ENCODE results near the gene RSPH6A. TPM values are rescaled to one million over a fixed set of nuclear protein-coding genes. Genes with fewer than 3 reads are reported as not detected.
A peak's percentile ranks its signal among the peaks of the same experiment; 100 is the strongest.

Gene RSPH6A
- total RNA-seq, 1 experiment from 2014 or later, result 0.39 TPM

GRCh38 chr19:45820413-45821102, 5.5 kb upstream of the RSPH6A start:
- CTCF ChIA-PET, result interaction anchor here (0.5 to 7.2 kb wide), 7 partner anchors 21 to 97 kb away, joined by 3 to 135 read pairs (median 4); partner anchors contain the start of genes FOXA3, MYPOP, SIX5 and SYMPK
- POLR2A ChIA-PET, result interaction anchor here (1.1 kb wide), 1 partner anchor 50 kb away, joined by 3 read pairs; no protein-coding TSS in a partner anchor
- no peaks in the 10 kb centered on the region for H3K27me3 Mint-ChIP-seq (ENCODE audit: low read depth)

More at GRCh38 chr19:45820413-45821102, 5.5 kb upstream of the RSPH6A start:
- Mint-ChIP-seq H3K9me3 (no peaks in the 10 kb centered on the region), H3K4me3 (no peak overlapping the region), H3K4me1 (peaks cover 25% of the 10 kb centered on the region), H3K36me3 (peaks cover 35% of the 10 kb centered on the region), H3K27ac (peak overlapping the region; percentile 42)
- ATAC-seq, result no peak
- DNase-seq (ENCODE audit: low spot score), result no peak
- no peak for TF ChIP-seq KAT7 (CRISPR knock-in tag; IDR thresholded peaks at IDR 0.05; ENCODE audit: borderline replicate concordance)
- no peak for TF ChIP-seq AR (CRISPR knock-in tag; IDR thresholded peaks at IDR 0.05)
- TF ChIP-seq TP53 (CRISPR knock-in tag; IDR thresholded peaks at IDR 0.05), result no peak
- TF ChIP-seq MAX (CRISPR knock-in tag; IDR thresholded peaks at IDR 0.05), result no peak
- TF ChIP-seq STAT6 (CRISPR knock-in tag; conservative IDR thresholded peaks at IDR 0.05; ENCODE audit: low read depth), result no peak
- no peak for TF ChIP-seq JAZF1 (CRISPR knock-in tag; IDR thresholded peaks at IDR 0.05)
- TF ChIP-seq PRRX2 (CRISPR knock-in tag; IDR thresholded peaks at IDR 0.05), result no peak
- no peak for TF ChIP-seq ZBTB21 (CRISPR knock-in tag; IDR thresholded peaks at IDR 0.05; ENCODE audit: borderline replicate concordance)
- TF ChIP-seq NR3C1 (CRISPR knock-in tag; conservative IDR thresholded peaks at IDR 0.05; ENCODE audit: low read depth), result no peak
- TF ChIP-seq IRF1 (CRISPR knock-in tag; IDR thresholded peaks at IDR 0.05), result no peak
- no peak for TF ChIP-seq CDX4 (CRISPR knock-in tag; IDR thresholded peaks at IDR 0.05; ENCODE audit: borderline replicate concordance)
- TF ChIP-seq SOX15 (CRISPR knock-in tag; IDR thresholded peaks at IDR 0.05), result no peak
- TF ChIP-seq ATF2 (CRISPR knock-in tag; IDR thresholded peaks at IDR 0.05; ENCODE audit: borderline replicate concordance, low read depth), result no peak
- no peak for TF ChIP-seq CREB1 (CRISPR knock-in tag; IDR thresholded peaks at IDR 0.05)
- no peak for TF ChIP-seq TEAD4 (CRISPR knock-in tag; IDR thresholded peaks at IDR 0.05)
- no peak for TF ChIP-seq AFF4 (CRISPR knock-in tag; IDR thresholded peaks at IDR 0.05; ENCODE audit: borderline replicate concordance)
- TF ChIP-seq USF1 (CRISPR knock-in tag; IDR thresholded peaks at IDR 0.05), result no peak
- no peak for TF ChIP-seq ZNF671 (CRISPR knock-in tag; IDR thresholded peaks at IDR 0.05)
- no peak for TF ChIP-seq ETV6 (CRISPR knock-in tag; IDR thresholded peaks at IDR 0.05)
- TF ChIP-seq ZNF138 (CRISPR knock-in tag; conservative IDR thresholded peaks at IDR 0.05), result no peak

All from WTC11 (cell line).